Ammon's horn (tissue), 1 donor: ENCODE results near the gene ROBO3.

Experiments used
- DNase-seq: peaks from one replicate; pipeline ENCODE4 v3.0.0-alpha.2; 2016; ENCODE audit warnings: low spot score

Gene ROBO3

DNA sequence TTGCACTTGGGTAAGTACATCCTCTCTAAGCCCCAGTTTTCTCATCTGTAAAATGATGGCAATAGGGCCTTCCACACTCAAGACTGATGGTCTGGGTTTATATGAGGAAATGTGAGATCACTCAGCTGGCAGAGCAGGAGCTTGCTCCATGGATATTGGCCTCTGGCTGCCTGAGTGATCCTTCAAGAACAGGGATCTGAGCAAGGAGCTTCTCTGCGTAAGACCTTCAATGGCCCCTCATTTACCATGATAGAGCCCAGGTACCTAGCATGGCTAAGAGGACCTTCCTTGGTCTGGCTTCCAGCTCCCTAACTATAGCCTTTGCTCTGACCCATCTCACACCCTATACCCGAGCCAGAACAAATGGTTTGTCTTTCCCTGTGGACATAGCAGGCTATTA lies 26.9 kb downstream of the ROBO3 start:
- DNase-seq, result no peak

DNA sequence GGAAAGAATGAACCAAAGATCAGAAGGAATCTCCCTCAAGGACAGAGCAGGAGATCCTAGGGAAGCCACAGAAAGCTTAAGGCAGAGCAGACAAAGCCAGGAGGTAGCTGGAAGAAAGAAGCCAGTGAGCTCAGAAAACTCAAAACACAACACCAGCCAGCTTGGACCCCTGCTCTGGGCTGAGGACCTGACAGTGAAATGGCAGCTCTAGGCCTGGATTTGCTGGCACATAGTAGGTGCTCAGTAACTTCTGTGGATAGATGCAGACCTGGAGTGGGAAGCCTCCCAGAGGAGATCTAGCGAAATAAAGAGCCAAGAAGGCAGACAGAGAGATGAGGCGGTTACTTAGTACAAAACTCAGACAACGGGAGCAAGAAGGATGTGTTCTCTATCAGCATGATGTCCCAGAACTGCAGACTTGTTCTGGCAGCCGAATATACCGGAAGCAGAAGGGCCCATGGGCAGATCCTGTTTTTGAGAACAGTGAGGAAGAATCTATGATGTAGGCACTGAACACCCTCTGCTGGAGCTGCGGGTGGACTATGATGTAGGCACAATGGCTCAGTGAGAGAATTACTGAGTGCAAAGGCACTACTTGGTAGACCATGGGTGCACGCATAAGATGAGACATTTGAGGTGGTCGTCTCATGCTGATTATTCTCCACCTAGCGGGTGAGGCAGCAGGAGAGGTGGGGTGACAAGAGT lies 27.7 kb downstream of the ROBO3 start:
- DNase-seq, result peak; percentile 62

DNA sequence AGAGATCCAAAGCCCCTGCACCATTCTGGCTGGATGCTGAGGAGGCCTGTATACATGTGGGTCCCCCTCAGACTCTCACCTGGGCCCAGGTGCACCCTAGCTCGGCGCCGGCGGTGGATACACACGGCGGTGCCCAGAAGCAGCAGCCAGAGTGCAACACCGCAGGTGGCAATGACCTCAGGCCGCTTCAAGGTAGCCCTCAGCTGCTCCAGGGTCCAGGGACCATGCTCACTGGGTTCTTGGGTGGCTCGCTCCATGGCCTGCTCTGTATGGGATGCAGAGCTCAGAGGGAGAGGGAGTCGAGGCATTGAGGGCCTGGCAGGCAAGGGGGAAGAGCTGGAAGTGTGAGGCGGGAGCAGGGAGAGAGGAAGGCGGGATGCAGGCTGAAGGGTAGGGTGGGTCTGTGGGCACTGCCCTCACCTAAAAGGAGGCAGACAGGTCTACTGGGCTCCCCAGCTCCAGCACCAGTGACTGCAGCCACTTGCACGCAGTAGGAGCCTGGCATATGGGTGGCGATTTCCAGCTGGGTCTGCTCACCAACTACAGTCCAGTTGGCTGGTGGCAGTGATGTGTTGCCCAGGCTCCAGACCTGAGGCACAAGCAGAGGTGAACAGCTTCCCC lies 28.7 kb downstream of the ROBO3 start:
- DNase-seq, result no peak

DNA sequence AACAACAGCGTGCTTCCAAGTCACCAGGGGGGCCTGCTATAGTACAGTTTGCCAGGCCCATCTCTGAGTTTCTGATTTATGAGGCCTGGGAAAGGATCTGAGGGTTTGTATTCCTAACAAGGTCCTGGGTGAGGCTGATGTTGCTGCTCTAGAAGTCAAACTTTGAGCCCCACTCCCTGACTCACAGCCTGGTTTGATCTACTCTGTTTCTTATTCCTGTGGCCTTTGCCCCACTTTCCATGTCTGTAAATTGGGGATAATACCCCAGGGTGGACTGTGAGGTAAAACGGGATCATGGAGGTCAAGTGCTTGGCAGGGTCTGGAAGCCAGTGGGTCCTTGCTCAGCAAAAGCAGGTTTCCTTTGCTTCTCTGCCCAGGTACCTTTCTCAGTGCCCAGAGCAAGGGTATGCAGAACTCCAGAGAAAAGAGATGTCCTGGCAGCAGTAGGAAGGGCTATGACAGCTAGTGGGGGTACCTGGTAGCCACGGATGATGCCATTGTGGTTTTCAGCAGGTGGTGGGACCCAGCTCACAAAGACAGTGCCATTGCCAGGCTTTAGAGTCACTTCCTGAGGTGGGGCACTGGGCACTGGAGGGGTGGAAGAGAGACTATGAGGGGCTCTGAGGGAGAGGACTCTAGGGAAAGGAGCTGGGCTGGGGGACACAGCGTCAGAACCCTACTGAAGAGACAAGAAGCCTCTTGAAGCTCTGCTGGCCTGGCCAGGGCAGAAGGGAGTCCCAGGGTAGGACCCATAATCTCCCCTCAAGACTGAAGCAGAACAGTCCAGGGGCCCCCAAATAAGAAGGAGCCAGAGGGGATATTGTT lies 29.6 kb downstream of the ROBO3 start:
- no peak for DNase-seq

DNA sequence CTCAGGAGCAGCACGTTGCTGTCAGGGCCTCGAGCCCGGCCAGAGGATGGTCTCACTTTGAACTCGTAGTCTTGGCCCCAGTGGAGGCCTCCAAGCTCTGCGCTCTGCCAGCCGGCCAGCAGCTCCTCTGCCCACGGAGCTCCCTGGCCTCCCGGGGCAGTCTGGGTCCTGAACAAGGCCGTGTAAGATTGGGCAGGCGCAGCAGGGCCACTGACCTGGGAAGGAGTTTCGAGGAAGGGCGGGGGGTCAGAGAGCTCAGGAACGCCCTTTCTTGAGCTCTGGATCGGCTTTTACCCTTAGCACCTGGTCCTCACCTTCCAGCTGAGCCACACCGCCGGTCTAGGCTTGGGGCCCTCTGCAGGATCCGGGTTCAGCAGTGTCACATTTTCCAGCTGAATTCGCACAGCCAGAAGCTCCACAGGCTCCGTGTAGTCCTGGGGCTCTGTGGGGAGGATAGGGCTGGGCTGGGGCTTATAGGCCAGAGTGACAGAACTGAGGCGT lies 30.3 kb downstream of the ROBO3 start:
- DNase-seq, result no peak

DNA sequence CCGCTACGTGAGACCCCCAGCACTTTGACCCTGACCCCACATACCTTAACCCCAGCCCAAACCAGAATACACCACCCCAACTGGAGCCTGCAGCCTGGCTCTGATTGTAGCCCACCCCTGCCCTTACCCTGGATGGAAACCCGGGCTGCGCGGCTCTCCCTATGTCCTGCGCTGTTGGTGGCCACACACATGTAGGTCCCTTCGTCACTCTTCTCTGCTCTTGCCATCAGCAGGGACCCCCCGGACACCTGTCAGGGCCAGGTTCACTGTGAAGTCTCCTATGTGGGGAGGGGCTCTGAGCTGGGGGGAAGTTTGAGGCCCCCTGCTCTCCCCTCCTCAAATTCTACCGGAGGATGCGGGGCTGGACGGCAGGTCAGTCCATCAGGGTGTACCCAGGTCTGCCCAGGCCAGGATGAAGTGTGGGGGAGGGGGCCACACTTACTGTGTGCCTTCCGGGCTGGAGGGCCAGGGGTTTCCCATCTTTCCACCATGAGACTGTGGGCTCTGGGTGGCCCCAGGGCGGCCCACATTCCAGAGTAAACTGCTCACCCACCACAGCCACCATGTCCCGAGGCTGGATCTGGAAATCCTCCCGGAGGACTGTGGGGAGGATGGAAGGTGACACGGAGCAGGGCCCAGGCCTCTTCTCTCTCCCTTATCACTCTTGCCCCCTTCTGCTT lies 31.0 kb downstream of the ROBO3 start:
- no peak for DNase-seq

DNA sequence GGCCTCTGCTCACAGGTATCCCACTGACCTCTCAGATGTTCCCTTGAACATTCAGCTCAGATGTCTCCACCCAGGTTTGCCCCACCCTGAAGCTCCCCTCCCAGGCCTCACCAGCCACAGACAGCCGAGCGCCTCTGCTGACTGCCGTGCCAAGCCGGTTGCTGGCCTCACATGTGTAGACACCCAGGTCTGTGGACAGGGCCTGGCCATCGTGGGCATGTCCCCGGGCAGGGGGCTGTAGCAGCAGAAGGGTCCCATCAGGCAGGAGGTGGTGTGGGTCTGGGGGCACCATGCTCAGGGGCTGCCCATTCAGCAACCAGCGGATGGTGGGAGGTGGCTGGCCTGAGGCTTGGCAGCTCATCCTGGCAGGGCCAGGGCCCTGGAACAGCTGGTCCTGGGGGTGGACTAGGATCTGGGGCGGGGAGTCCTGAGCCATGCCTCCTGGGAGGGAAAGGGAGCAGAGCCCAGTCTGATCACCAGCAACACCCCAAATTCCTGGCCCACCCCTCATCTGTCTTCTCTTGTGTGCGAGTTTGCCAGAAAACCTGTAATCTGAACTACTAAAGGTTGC lies 31.7 kb downstream of the ROBO3 start:
- no peak for DNase-seq

DNA sequence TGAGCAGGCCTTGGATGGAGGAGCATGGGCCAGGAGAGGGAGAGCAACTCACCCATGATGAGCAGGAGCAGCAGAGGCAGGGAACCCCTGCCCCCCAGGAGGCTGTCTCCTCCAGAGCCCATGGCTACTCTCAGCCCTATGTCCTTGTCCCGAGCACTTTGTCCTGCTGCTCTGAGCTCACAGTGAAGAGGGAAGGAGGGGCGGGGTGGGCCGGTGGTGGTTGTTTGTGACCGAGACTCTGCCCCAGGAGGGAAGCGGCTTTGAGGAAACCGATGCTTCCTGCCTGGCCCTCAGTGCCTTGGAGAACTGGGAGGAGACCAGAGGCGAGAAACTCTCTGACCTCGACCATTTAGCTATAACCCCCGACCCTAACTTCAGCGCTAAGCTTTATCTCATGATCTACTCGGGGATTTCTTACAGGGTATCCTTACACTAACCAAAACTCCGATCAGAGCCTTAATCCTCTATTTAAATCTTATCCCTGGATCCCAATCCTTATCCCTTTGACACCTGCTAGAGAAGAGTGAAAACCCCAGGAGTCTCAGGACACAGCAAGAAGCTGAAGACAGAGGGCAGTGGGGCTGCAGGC lies 32.5 kb downstream of the ROBO3 start, which contains the start of gene ROBO4:
Gene ROBO4 (minus strand): TSS at position 192 of the 589 bp plus-strand sequence. CDS start 70 bp downstream, at position 122.
- DNase-seq, result no peak

DNA sequence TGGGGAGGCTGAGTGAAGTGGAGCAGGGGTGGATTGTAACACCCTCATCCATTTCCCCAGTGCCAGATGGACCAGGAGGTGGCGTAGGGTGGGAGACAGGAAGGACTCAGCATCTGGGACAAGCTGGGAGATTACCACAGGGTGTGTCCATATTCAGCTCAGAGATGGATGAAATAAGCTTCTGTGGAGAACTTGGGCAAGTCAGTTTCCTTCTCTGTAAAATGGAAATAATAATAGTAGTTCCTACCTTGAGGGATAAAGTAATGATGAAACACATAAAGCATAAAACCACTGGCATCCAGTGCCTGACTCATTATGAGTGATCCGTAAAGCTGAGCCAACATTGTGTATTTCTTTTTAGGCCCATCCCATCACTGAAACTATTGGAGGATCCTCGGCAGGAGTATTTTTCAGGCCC lies 33.0 kb downstream of the ROBO3 start:
- no peak for DNase-seq

DNA sequence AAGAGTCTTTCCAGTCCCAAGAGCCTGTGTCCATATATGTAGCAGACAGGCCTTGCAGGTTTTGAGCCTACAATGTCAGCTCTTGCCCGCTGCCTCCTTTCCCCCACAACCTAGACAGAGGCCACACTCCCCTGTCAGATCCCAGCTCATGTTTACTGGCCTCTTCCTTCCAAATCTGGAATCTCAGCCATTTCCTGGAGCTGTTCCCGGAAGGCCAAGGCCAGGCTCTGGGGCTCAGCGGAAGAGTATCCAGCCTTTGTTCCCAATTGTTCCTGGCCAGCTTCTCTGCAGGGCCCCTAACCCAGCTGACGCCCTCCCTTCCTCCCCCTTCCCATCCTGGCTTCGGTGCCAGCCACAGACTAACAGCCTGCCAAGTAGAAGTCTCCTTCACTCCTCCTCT lies 33.5 kb downstream of the ROBO3 start:
- peak; percentile 82 for DNase-seq

DNA sequence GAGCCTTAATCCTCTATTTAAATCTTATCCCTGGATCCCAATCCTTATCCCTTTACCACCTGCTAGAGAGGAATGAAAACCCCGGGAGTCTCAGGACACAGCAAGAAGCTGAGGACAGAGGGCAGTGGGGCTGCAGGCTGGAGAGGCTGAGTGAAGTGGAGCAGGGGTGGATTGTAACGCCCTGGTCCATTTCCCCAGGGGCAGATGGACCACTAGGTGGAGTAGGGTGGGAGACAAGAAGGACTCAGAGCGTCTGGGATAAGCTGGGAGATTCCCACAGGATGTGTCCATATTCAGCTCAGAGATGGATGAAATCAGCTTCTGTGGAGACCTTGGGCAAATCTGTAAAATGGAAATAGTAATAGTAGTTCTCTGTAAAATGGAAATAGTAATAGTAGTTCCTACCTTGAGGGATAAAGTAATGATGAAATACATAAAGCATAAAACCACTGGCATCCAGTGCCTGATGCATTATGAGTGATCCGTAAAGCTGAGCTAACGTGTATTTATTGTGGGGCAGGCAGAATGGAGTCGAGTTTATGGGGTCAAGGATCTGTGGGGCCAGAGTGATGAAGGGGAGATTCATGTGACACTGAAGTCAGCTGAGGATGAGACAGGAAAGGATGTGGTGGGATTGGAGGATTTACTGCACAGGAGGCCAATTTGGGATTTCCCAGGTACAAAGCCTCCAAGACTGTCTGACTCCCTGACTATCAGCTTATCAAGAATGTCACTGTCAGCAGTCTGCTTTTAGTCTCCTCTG lies 34.3 kb downstream of the ROBO3 start:
- no peak for DNase-seq

DNA sequence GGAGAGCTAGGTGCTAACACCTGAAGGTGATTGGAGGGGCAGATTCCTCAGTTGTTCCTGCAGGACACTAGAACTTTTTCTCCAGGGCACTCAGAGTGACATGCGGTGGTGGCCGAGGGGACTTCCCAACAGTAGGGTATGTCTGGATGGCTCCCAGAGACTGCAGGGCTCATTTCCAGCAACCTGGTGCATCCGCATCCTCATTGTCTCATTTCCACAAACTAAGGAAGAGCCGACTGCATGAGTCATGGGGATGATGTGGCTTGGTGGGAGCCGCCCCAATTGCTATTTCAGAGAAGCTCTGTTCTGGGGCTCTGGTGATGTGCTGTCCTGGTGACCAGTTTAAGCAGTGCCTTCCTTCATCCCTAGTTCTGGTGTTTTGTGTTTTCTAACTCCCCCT lies 35.2 kb downstream of the ROBO3 start:
- DNase-seq, result no peak

DNA sequence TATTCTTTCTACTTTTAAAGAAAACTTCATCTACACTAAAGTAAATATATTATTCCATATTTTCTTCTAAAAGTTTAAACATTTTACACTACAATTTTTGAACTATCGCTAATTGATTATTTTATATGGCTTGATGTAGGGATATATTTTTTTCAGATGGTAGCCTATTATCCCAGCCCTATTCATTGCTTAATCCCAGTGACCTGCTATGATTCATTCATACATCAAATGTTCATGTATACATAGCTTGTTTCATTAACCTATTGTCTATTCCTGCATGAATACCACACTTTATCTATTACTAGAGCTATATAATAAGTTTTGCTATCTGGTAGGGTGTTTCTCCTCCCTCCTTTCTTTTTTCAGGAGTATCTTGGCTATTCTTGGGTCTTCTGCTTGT lies 37.4 kb downstream of the ROBO3 start:
- DNase-seq, result no peak

DNA sequence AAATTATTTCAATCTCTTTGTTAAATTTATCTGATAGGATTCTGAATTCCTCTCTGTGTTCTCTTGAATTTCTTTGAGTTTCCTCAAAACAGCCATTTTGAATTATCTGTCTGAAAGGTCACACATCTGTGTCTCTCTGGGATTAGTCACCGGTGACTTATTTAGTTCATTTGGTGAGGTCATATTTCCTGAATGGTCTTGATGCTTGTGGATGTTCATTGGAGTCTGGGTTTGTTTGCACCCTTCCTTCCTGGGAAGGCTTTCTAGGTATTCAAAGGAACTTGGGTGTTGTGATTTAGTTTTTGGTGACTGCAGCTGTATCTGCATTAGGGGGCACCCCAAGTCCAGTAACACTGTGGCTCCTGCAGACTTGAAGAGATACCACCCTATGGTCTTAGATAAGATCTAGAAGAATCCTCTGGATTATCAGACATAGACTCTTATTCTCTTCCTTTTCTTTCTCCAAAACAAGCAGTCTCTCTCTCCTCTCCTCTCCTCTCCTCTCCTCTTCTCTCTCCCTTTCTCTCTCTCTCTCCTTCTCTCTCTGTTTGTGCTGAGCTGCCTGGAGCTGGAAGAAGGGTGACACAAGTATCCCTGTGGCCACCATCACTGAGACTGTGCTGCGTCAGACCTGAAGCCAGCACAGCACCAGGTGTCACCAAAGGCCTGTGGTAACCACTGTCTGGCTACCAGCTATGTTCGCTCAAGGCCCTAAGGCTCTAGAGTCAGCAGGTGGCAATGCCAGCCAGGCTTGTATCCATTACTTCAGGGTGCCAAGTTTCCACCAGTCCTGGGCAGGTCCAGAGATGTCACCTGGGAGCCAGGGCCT lies 50.5 kb downstream of the ROBO3 start:
- no peak for DNase-seq

DNA sequence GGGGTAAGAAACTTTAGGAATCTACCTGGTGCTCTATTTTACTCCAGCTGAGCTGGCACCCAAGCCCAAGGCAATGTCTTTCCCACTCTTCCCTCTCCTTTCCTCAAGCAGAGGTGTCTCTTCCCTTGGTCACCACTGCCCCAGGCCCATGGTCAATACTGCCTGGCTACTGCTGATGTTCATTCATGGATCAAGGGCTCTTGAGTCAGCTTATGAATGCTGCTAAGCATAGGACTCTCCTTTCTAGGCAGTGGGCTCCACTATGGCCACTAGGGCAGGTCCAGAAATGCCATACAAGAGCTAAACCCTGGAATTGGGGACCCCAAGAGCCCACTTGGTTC lies 51.1 kb downstream of the ROBO3 start:
- no peak for DNase-seq

DNA sequence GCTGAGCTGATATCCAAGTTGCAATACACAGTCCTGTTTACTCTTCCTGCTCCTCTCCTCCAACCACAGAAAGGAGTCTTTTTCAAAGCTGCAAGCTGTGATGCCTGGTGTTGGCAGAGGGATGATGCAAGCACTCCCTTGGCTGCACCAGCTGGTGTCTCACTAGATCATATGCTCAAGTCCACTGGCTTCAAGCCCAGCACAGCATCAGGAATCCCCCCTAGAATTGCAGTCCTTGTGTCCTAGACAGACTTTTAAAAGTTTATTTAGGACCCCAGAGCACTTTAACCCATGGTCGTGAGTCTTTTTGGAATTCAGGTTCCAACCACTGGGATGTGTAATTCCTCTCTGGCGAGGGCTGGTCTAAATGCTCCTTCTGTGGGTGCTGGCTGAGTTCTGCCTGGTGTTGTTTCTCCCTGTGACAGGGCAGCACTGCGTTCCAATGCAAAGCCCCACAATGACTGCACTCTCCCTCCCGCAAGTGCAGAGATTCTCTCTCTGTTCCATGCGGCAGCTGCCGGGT lies 51.9 kb downstream of the ROBO3 start:
- peak; percentile 95 for DNase-seq

DNA sequence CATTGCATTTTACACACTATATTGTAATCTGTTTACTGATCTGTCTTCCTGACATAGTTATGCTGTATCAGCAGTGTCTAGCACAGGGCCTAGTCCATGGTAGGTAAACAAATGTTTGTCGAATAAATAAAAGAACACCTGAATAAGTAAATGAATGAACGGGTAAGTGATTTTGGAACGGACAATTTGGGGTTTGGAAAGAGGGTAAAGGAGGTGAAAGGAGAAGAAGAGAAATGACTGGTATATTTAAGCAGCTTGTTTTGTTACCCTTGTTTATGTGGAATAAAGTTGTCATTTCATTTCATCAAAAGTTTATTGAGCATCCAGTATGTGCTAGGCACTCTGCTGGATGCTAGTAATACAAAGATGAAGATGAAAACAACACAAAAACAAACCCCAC lies 53.7 kb downstream of the ROBO3 start, which contains the start of gene HEPN1:
Gene HEPN1 (plus strand): TSS at position 301 of the 400 bp plus-strand sequence.
- no peak for DNase-seq

DNA sequence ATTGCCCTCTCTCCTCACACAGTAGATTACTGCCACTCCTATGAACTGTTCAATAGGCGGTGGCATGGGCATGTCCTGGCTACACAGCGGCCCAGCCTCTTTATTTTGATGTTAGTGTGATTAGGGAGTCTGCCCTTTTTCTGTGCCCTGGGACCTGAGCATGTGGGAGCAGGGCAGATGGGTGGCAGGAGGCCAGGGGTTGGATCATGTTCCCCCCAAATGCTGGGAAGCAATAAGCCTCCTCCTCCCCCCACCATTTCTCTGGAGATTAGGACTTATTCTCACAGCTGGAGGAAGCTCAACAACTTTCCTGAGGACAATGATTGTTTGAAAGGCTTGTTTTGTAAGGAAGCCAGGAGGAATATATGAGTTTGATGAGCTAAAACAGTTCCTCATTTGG lies 54.7 kb downstream of the ROBO3 start:
- DNase-seq, result no peak

DNA sequence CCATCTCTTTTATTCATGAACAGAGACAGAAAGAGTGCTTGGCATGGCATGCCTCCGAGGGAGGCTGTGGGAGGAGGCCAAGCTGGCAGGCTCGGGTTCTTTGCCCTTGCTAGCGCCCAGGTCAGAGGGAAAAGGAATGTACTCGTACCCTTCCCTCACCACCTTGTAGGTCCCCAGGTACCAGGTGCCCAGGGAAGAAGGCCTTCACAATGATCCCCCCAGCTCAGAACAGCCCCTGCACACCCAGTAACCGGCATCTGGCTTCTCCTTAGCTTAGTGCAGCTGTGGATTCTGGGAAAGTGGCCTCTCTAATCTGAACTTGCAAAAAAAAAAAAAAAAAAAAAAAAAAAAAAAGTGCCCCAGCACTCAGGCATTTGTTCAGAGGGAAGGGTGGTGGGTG lies 55.1 kb downstream of the ROBO3 start:
- no peak for DNase-seq
